Mammary epithelial cell (primary cell): ENCODE data around the gene LAMP5.

ENCODE experiments used
- CTCF ChIP-seq, 2 donors: IDR thresholded peaks in 1 of 2; conservative IDR thresholded peaks in 1 of 2; 2 replicates each; pipeline ENCODE4 v1.5.1; 2011 to 2012; ENCODE audit warnings: inconsistent platforms in 2 of 2, low read length in 2 of 2, mild to moderate bottlenecking in 2 of 2, control low read depth in 1 of 2, low read depth in 1 of 2; ENCODE audit not compliant: insufficient read depth in 1 of 2; ENCODE audit errors: extremely low read depth in 1 of 2
- EZH2 ChIP-seq: IDR thresholded peaks from 2 replicates; pipeline ENCODE4 v1.6.1; 2012; ENCODE audit warnings: low read length, inconsistent platforms, borderline replicate concordance

- no peak for TF ChIP-seq CTCF (conservative IDR thresholded peaks at IDR 0.05 in 1 of 2, IDR thresholded peaks at IDR 0.05 in 1 of 2; ENCODE audit: extremely low read depth in 1 of 2, insufficient read depth in 1 of 2, low read depth in 1 of 2, low read length in 2 of 2)
- no peak for TF ChIP-seq EZH2
Observed at GRCh38 chr20:9501473-9501872, 12.9 kb upstream of the LAMP5 start.
